Measurements from ENCODE around the gene CFAP47.
"Not testable (repeated sequence)": the region's sequence is repeated elsewhere in the genome, so short reads cannot be mapped to it uniquely, and the experiment has no call there.

Gene CFAP47

GRCh38 chrX:35919536-35920309 is at the start of gene CFAP47:
Gene CFAP47, plus strand, starts transcription at chrX:35919734. Its CDS starts 66 bp downstream, at chrX:35919800.
- DNase-seq: no peak

GRCh38 chrX:35880601-35881000 is 38.9 kb upstream of the CFAP47 start:
- DNase-seq: no peak

- no peak for DNase-seq
These were observed 33.4 kb upstream of the CFAP47 start for GRCh38 chrX:35886135-35886534.

GRCh38 chrX:35890699-35891098 is 28.8 kb upstream of the CFAP47 start:
- peak; percentile 17 for DNase-seq

- DNase-seq: not testable (repeated sequence)
These were observed 67.3 kb downstream of the CFAP47 start for GRCh38 chrX:35986816-35987215.

- DNase-seq: no peak
These were observed 87.7 kb downstream of the CFAP47 start for GRCh38 chrX:36007207-36007606.

- DNase-seq: no peak
These were observed 99.6 kb downstream of the CFAP47 start for GRCh38 chrX:36019125-36019524.

GRCh38 chrX:36035550-36035949 is 116.0 kb downstream of the CFAP47 start:
- no peak for DNase-seq

GRCh38 chrX:36062778-36063177 is 143.2 kb downstream of the CFAP47 start:
- no peak for DNase-seq

GRCh38 chrX:36071061-36071460 is 151.5 kb downstream of the CFAP47 start:
- no peak for DNase-seq

- DNase-seq: not testable (repeated sequence)
These were observed 155.5 kb downstream of the CFAP47 start for GRCh38 chrX:36075009-36075408.

- DNase-seq: no peak
These were observed 163.7 kb downstream of the CFAP47 start for GRCh38 chrX:36083256-36083655.

GRCh38 chrX:36087366-36087765 is 167.8 kb downstream of the CFAP47 start:
- DNase-seq: no peak

- DNase-seq: not testable (repeated sequence)
These were observed 169.4 kb downstream of the CFAP47 start for GRCh38 chrX:36088939-36089338.

- DNase-seq: no peak
These were observed 182.9 kb downstream of the CFAP47 start for GRCh38 chrX:36102425-36102824.

- no peak for DNase-seq
These were observed 196.7 kb downstream of the CFAP47 start for GRCh38 chrX:36116222-36116621.

GRCh38 chrX:36159254-36159653 is 239.7 kb downstream of the CFAP47 start:
- no peak for DNase-seq

GRCh38 chrX:36160081-36160480 is 240.5 kb downstream of the CFAP47 start:
- no peak for DNase-seq

GRCh38 chrX:36198575-36198974 is 279.0 kb downstream of the CFAP47 start:
- no peak for DNase-seq

- no peak for DNase-seq
These were observed 280.4 kb downstream of the CFAP47 start for GRCh38 chrX:36199928-36200327.

GRCh38 chrX:36214924-36215323 is 295.4 kb downstream of the CFAP47 start:
- DNase-seq: no peak

GRCh38 chrX:36218801-36219200 is 299.3 kb downstream of the CFAP47 start:
- no peak for DNase-seq

GRCh38 chrX:36234840-36235528 is 315.4 kb downstream of the CFAP47 start:
- not testable (repeated sequence) for DNase-seq

GRCh38 chrX:36241397-36241796 is 321.9 kb downstream of the CFAP47 start:
- DNase-seq: peak; percentile 4
